Glutamatergic neuron (in vitro differentiated cells): ENCODE data around the gene EXT2. TPM values are rescaled to one million over a fixed set of nuclear protein-coding genes. Genes with fewer than 3 reads are reported as not detected.

ENCODE experiments used
- DNase-seq: peaks from one replicate; pipeline ENCODE4 v3.0.0; 2022
- H3K27ac Mint-ChIP-seq: one replicate; pipeline ENCODE4 v1.8.0; 2020; ENCODE audit warnings: mild to moderate bottlenecking, mixed read lengths, inconsistent platforms; ENCODE audit not compliant: unreplicated experiment
- H3K27me3 Mint-ChIP-seq: one replicate; pipeline ENCODE4 v1.8.0; 2020; ENCODE audit warnings: mild to moderate bottlenecking, moderate library complexity, mixed read lengths, inconsistent platforms; ENCODE audit not compliant: unreplicated experiment
- H3K36me3 Mint-ChIP-seq: one replicate; pipeline ENCODE4 v1.8.0; 2020; ENCODE audit warnings: mild to moderate bottlenecking, mixed read lengths, inconsistent platforms; ENCODE audit not compliant: unreplicated experiment
- H3K4me1 Mint-ChIP-seq: one replicate; pipeline ENCODE4 v1.8.0; 2020; ENCODE audit warnings: mild to moderate bottlenecking, low read depth, mixed read lengths, inconsistent platforms; ENCODE audit not compliant: unreplicated experiment
- H3K4me3 Mint-ChIP-seq: one replicate; pipeline ENCODE4 v1.8.0; 2020; ENCODE audit warnings: mild to moderate bottlenecking, mixed read lengths, inconsistent platforms; ENCODE audit not compliant: unreplicated experiment
- H3K9me3 Mint-ChIP-seq: one replicate; pipeline ENCODE4 v1.8.0; 2020; ENCODE audit warnings: mild to moderate bottlenecking, moderate library complexity, mixed read lengths, inconsistent platforms; ENCODE audit not compliant: unreplicated experiment
- total RNA-seq: library from RNA; stranded (reverse); fragmentation: NEBNext Ultra II Directional; extraction: Animal tissue kit (Norgen Biotek cat#: 25700); gene quantifications from one replicate; pipeline ENCODE4 v1.2.1, GENCODE V29; 2021; ENCODE audit not compliant: unreplicated experiment
- TF ChIP-seq, protein P1 (sequence below): fragments of 200-600 bp; sonication (generic); IDR thresholded peaks from one replicate; pipeline ENCODE4 v1.5.0; 2021; ENCODE audit not compliant: partially characterized antibody, unreplicated experiment

Gene EXT2
- total RNA-seq, 1 donor from 2014 or later: 46.3 TPM

DNA sequence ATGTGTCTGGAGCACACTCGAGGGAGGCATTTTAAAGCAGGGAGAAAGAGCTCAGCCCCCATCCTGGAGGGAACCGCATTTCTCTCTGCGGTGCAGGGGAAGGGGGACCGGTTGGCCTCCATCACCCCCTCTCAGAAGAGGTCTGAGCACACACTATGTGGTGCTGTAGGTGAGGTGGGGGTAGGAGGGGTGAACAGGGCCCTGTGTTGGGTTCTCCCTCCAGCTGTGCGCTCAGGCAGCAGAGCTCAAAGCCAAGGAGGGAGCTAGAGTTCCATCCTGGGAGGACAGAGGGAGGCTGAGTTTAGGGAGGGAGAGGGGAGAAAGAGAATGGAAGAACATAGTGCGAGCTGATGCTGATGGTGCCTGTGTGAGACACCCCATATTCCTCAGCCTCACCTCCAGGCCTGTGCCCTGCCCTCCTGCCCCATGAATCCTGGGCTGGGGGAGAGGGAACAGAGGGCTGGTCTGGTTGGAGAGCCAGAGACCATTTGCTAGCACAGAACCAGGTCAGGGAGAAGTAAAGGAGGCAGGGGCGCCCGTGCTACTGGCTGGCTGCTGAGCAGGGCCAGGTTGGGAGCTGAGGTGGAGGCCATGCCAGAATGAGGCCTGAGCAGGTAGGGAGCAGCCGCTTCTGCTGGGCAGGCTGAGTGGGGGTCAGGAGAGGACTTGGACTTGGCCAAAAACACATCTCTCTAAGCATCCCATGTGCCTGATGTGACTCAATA is 170.7 kb downstream of the EXT2 start:
- Mint-ChIP-seq H3K27ac (no peak overlapping the region), H3K4me1 (no peaks in the 10 kb centered on the region), H3K4me3 (no peak overlapping the region), H3K9me3 (no peaks in the 10 kb centered on the region), H3K27me3 (peaks cover 7% of the 10 kb centered on the region), H3K36me3 (peaks cover 4% of the 10 kb centered on the region)
- DNase-seq: no peak
- TF ChIP-seq, protein P1, sequence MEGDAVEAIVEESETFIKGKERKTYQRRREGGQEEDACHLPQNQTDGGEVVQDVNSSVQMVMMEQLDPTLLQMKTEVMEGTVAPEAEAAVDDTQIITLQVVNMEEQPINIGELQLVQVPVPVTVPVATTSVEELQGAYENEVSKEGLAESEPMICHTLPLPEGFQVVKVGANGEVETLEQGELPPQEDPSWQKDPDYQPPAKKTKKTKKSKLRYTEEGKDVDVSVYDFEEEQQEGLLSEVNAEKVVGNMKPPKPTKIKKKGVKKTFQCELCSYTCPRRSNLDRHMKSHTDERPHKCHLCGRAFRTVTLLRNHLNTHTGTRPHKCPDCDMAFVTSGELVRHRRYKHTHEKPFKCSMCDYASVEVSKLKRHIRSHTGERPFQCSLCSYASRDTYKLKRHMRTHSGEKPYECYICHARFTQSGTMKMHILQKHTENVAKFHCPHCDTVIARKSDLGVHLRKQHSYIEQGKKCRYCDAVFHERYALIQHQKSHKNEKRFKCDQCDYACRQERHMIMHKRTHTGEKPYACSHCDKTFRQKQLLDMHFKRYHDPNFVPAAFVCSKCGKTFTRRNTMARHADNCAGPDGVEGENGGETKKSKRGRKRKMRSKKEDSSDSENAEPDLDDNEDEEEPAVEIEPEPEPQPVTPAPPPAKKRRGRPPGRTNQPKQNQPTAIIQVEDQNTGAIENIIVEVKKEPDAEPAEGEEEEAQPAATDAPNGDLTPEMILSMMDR: no peak

DNA sequence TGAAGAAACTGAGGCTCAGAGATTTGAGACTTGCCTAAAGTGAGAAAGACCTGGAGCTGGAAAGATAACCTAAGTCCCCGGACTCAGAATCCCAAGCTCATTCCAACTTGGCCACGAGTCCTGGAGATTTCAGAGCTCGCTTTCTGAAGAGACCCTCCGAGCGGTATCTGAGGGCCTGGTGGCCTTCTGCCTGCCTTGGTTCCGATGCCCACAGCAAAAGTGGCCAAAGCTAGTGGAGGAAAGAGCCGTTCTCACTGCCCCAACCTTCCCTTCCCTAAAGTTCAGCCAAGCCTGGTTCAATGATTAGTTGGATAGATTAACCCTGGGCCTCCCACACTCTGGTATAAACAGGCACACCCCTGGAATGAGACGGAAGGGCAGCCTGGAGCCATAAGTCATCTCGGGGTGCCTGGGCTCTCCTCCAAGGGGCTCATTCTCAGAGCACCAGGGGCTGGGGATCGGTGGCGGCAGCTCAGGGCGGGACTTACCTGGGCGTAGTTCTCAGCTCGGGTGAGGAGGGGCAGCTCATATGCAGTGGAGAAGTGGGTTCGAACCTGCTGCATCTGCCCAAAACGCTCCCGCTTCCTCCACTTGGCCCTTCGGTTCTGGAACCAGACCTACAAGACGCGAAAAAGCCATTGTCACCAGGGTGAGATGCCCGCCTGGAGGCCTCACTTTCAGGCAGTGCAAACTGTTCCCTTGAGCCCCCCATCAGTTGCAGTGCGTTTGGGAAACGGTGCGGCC is 171.7 kb downstream of the EXT2 start:
- peaks cover 4% of the 10 kb centered on the region for H3K9me3 Mint-ChIP-seq
- no peak for DNase-seq
- no peak overlapping the region for H3K4me3 Mint-ChIP-seq
- H3K4me1 Mint-ChIP-seq: no peaks in the 10 kb centered on the region
- H3K27me3 Mint-ChIP-seq: peaks cover 7% of the 10 kb centered on the region
- H3K36me3 Mint-ChIP-seq: peaks cover 4% of the 10 kb centered on the region
- TF ChIP-seq, protein P1: no peak
- no peak overlapping the region for H3K27ac Mint-ChIP-seq

DNA sequence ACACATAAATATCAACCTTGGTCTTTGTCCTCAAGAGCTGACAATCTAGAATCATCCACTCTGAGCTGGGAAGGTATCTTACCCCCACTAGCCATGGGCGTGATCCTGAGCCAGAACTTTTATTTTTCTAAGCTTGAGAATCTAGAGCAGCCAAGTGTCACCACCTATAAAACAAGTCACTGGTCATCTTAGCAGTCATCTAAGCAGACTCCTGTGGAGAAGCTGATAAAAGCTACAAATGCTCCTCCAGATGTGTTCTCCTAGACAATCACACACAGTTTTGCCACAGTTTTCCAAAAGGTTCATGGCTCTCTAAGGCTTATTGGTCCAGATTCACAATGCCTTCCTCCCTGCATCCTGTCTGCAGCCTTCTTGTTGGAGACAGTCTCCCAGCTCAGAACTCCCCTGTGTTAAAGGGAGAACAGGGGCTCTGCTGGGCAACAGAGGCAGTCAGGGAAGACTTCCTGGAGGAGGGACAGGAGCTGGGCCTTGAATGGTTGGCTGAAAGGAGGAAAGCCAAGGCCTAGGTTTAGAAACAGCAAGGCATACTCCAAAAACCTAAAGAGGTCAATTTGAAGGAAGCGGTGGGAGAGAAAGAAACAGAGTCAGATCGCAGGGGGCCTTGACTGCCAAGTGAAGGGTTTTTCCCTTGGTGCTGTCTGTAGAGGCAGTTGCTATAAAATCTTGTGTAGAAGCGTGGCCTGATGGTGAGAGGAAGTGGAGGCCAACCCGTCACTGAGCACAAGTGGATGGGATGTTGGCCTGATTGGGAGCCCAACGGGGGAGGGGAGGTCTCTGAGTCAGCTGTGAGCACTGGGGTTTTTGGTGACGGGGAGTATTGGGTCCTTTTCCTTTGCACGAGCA is 172.5 kb downstream of the EXT2 start:
- no peak for DNase-seq
- peaks cover 7% of the 10 kb centered on the region for H3K27me3 Mint-ChIP-seq
- no peak overlapping the region for H3K27ac Mint-ChIP-seq
- H3K4me1 Mint-ChIP-seq: peaks cover under 1% of the 10 kb centered on the region
- H3K4me3 Mint-ChIP-seq: no peak overlapping the region
- peaks cover 4% of the 10 kb centered on the region for H3K9me3 Mint-ChIP-seq
- H3K36me3 Mint-ChIP-seq: peaks cover 4% of the 10 kb centered on the region
- TF ChIP-seq, protein P1: no peak

GRCh38 chr11:44268614-44269080 is 173.2 kb downstream of the EXT2 start:
- H3K27ac Mint-ChIP-seq: no peak overlapping the region
- H3K27me3 Mint-ChIP-seq: peaks cover 7% of the 10 kb centered on the region
- H3K4me1 Mint-ChIP-seq: peaks cover 5% of the 10 kb centered on the region
- TF ChIP-seq, protein P1: no peak
- H3K9me3 Mint-ChIP-seq: peaks cover 4% of the 10 kb centered on the region
- H3K36me3 Mint-ChIP-seq: peaks cover 4% of the 10 kb centered on the region
- DNase-seq: no peak
- no peak overlapping the region for H3K4me3 Mint-ChIP-seq
